Esophagus squamous epithelium (tissue), 4 donors: ENCODE results near the gene EGFL7.

Experiments
- POLR2A ChIP-seq, 4 donors: fragments of 450-650 bp; IDR thresholded peaks; one replicate each; pipeline ENCODE4 v1.6.1; 2017; ENCODE audit warnings: antibody characterized with exemption in 4 of 4, mild to moderate bottlenecking in 4 of 4, moderate library complexity in 3 of 4
- TF ChIP-seq, protein P1 (sequence below), 6 experiments: fragments of 450-650 bp in 4 of 6; fragments of 200-600 bp in 2 of 6; sonication (generic) in 2 of 6; IDR thresholded peaks; one replicate each; pipeline ENCODE4 v1.5.1; 2016 to 2019; ENCODE audit warnings: antibody characterized with exemption in 6 of 6, mild to moderate bottlenecking in 4 of 6, moderate library complexity in 4 of 6

- TF ChIP-seq, protein P1, sequence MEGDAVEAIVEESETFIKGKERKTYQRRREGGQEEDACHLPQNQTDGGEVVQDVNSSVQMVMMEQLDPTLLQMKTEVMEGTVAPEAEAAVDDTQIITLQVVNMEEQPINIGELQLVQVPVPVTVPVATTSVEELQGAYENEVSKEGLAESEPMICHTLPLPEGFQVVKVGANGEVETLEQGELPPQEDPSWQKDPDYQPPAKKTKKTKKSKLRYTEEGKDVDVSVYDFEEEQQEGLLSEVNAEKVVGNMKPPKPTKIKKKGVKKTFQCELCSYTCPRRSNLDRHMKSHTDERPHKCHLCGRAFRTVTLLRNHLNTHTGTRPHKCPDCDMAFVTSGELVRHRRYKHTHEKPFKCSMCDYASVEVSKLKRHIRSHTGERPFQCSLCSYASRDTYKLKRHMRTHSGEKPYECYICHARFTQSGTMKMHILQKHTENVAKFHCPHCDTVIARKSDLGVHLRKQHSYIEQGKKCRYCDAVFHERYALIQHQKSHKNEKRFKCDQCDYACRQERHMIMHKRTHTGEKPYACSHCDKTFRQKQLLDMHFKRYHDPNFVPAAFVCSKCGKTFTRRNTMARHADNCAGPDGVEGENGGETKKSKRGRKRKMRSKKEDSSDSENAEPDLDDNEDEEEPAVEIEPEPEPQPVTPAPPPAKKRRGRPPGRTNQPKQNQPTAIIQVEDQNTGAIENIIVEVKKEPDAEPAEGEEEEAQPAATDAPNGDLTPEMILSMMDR (IDR thresholded peaks at IDR 0.05): no peak
- TF ChIP-seq POLR2A (IDR thresholded peaks at IDR 0.05): no peak
Observed at GRCh38 chr9:136656183-136656738, 6.5 kb upstream of the EGFL7 start.
